Neural progenitor cell (in vitro differentiated cells): Measurements from ENCODE around the gene MYPN. TPM values are rescaled to one million over a fixed set of nuclear protein-coding genes. Genes with fewer than 3 reads are reported as not detected.
A peak's percentile ranks its signal among the peaks of the same experiment; 100 is the strongest.

ENCODE experiments used
- DNase-seq: peaks from one replicate; pipeline ENCODE4 v3.0.0-alpha.2; 2016; ENCODE audit warnings: low spot score
- H2AFZ ChIP-seq: fragments of 200-600 bp; sonication (generic); replicated peaks from 2 replicates; pipeline ENCODE4 v1.6.1; 2016; ENCODE audit warnings: antibody characterized with exemption
- H3F3A ChIP-seq: fragments of 200-600 bp; sonication (generic); 2 replicates; pipeline ENCODE4 v1.6.1; 2016; ENCODE audit warnings: antibody characterized with exemption, low read depth
- H3K27ac ChIP-seq: fragments of 200-600 bp; sonication (generic); 2 replicates; pipeline ENCODE4 v1.5.1; 2016; ENCODE audit warnings: mild to moderate bottlenecking
- H3K27me3 ChIP-seq: fragments of 200-600 bp; sonication (generic); 2 replicates; pipeline ENCODE4 v1.6.1; 2016; ENCODE audit warnings: mild to moderate bottlenecking, moderate library complexity
- H3K36me3 ChIP-seq: fragments of 200-600 bp; sonication (generic); 2 replicates; pipeline ENCODE4 v1.5.1; 2016
- H3K4me1 ChIP-seq: fragments of 200-600 bp; sonication (generic); 2 replicates; pipeline ENCODE4 v1.6.1; 2016; ENCODE audit warnings: mixed run types
- H3K4me2 ChIP-seq: fragments of 200-600 bp; sonication (generic); 2 replicates; pipeline ENCODE4 v1.6.1; 2016
- H3K4me3 ChIP-seq: fragments of 200-600 bp; sonication (generic); 2 replicates; pipeline ENCODE4 v1.5.1; 2016
- H3K79me2 ChIP-seq: fragments of 200-600 bp; sonication (generic); 2 replicates; pipeline ENCODE4 v1.6.1; 2016; ENCODE audit warnings: low read depth
- H3K9ac ChIP-seq: fragments of 200-600 bp; sonication (generic); 2 replicates; pipeline ENCODE4 v1.6.1; 2016
- H3K9me3 ChIP-seq: fragments of 200-600 bp; sonication (generic); 2 replicates; pipeline ENCODE4 v1.5.1; 2016; ENCODE audit warnings: low read depth
- H4K20me1 ChIP-seq: fragments of 200-600 bp; sonication (generic); 2 replicates; pipeline ENCODE4 v1.6.1; 2016; ENCODE audit warnings: low read depth
- H3K27ac Mint-ChIP-seq: 3 replicates; pipeline ENCODE4 v1.8.0; 2021; ENCODE audit warnings: mixed read lengths
- H3K27me3 Mint-ChIP-seq: 2 replicates; pipeline ENCODE4 v1.8.0; 2022; ENCODE audit warnings: low read depth, mild to moderate bottlenecking, inconsistent platforms, moderate library complexity, mixed read lengths; ENCODE audit not compliant: insufficient read depth
- H3K36me3 Mint-ChIP-seq: 3 replicates; pipeline ENCODE4 v1.8.0; 2021; ENCODE audit warnings: mixed read lengths
- H3K4me1 Mint-ChIP-seq: 3 replicates; pipeline ENCODE4 v1.8.0; 2021; ENCODE audit warnings: mixed read lengths
- H3K4me3 Mint-ChIP-seq: 3 replicates; pipeline ENCODE4 v1.8.0; 2021; ENCODE audit warnings: mild to moderate bottlenecking, moderate library complexity, mixed read lengths
- H3K9me3 Mint-ChIP-seq: 3 replicates; pipeline ENCODE4 v1.8.0; 2020; ENCODE audit warnings: mixed read lengths
- EZH2 ChIP-seq: fragments of 200-600 bp; sonication (generic); IDR thresholded peaks from 2 replicates; pipeline ENCODE4 v1.6.1; 2017; ENCODE audit warnings: antibody characterized with exemption, mild to moderate bottlenecking, moderate library complexity
- EZH2phosphoT487 ChIP-seq: fragments of 200-600 bp; sonication (generic); IDR thresholded peaks from 2 replicates; pipeline ENCODE4 v1.6.1; 2017; ENCODE audit warnings: antibody characterized with exemption
- total RNA-seq: library from RNA; depleted of rRNA; stranded (reverse); fragments of >200 nt; gene quantifications from 2 replicates; pipeline ENCODE4 v1.2.3, GENCODE V29; 2015; ENCODE audit warnings: low replicate concordance
- TF ChIP-seq, protein P1 (sequence below): fragments of 200-600 bp; sonication (generic); IDR thresholded peaks from 2 replicates; pipeline ENCODE4 v1.5.1; 2017; ENCODE audit warnings: antibody characterized with exemption, mild to moderate bottlenecking

The MYPN gene, protein sequence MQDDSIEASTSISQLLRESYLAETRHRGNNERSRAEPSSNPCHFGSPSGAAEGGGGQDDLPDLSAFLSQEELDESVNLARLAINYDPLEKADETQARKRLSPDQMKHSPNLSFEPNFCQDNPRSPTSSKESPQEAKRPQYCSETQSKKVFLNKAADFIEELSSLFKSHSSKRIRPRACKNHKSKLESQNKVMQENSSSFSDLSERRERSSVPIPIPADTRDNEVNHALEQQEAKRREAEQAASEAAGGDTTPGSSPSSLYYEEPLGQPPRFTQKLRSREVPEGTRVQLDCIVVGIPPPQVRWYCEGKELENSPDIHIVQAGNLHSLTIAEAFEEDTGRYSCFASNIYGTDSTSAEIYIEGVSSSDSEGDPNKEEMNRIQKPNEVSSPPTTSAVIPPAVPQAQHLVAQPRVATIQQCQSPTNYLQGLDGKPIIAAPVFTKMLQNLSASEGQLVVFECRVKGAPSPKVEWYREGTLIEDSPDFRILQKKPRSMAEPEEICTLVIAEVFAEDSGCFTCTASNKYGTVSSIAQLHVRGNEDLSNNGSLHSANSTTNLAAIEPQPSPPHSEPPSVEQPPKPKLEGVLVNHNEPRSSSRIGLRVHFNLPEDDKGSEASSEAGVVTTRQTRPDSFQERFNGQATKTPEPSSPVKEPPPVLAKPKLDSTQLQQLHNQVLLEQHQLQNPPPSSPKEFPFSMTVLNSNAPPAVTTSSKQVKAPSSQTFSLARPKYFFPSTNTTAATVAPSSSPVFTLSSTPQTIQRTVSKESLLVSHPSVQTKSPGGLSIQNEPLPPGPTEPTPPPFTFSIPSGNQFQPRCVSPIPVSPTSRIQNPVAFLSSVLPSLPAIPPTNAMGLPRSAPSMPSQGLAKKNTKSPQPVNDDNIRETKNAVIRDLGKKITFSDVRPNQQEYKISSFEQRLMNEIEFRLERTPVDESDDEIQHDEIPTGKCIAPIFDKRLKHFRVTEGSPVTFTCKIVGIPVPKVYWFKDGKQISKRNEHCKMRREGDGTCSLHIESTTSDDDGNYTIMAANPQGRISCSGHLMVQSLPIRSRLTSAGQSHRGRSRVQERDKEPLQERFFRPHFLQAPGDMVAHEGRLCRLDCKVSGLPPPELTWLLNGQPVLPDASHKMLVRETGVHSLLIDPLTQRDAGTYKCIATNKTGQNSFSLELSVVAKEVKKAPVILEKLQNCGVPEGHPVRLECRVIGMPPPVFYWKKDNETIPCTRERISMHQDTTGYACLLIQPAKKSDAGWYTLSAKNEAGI (N-terminal part only)
- total RNA-seq, result not detected in 2 replicates

DNA sequence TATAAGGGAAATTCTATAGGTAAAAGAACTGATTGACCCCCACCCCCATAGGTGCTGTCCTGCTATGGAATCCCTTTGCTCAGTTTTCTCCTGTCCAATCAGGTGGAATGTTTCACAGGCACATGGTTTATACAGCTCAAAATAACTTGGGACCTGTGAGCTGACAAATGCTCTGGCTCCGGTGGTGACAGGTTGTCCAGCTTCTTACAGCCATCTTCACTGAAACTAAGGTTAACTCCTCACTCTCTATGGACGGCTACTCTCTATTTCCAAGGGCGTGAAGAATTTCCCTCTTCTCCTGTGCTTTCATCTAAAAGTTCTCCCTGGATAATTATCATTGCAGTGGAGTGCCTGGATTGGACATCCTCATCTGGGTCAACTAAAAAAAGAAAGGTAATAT lies at the start of gene MYPN:
Gene MYPN, plus strand, starts transcription at position 158 of the 400 bp plus-strand sequence. CDS start 11,951 bp downstream, outside the sequence.
- H3F3A ChIP-seq, result no peaks in the 10 kb centered on the region
- H3K4me2 ChIP-seq, result no peak within 1 kb of the TSS
- no peaks in the 10 kb centered on the region for H3K27me3 ChIP-seq
- H3K9ac ChIP-seq, result no peak within 1 kb of the TSS
- no peak for TF ChIP-seq EZH2phosphoT487
- TF ChIP-seq, protein P1, sequence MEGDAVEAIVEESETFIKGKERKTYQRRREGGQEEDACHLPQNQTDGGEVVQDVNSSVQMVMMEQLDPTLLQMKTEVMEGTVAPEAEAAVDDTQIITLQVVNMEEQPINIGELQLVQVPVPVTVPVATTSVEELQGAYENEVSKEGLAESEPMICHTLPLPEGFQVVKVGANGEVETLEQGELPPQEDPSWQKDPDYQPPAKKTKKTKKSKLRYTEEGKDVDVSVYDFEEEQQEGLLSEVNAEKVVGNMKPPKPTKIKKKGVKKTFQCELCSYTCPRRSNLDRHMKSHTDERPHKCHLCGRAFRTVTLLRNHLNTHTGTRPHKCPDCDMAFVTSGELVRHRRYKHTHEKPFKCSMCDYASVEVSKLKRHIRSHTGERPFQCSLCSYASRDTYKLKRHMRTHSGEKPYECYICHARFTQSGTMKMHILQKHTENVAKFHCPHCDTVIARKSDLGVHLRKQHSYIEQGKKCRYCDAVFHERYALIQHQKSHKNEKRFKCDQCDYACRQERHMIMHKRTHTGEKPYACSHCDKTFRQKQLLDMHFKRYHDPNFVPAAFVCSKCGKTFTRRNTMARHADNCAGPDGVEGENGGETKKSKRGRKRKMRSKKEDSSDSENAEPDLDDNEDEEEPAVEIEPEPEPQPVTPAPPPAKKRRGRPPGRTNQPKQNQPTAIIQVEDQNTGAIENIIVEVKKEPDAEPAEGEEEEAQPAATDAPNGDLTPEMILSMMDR, result no peak
- no peak for TF ChIP-seq EZH2
- no peaks in the 10 kb centered on the region for H4K20me1 ChIP-seq
- Mint-ChIP-seq H3K27ac (no peak within 1 kb of the TSS), H3K36me3 (no peaks in the 10 kb centered on the region), H3K27me3 (no peaks in the 10 kb centered on the region), H3K4me3 (no peak within 1 kb of the TSS), H3K4me1 (no peaks in the 10 kb centered on the region), H3K9me3 (no peaks in the 10 kb centered on the region)
- no peak within 1 kb of the TSS for H3K4me3 ChIP-seq
- H3K27ac ChIP-seq, result no peak within 1 kb of the TSS
- no peaks in the 10 kb centered on the region for H3K9me3 ChIP-seq
- H3K36me3 ChIP-seq, result no peaks in the 10 kb centered on the region
- H3K4me1 ChIP-seq, result no peaks in the 10 kb centered on the region
- no peak for DNase-seq
- peak within 1 kb of the TSS; percentile 69 for H2AFZ ChIP-seq
- H3K79me2 ChIP-seq, result no peaks in the 10 kb centered on the region

DNA sequence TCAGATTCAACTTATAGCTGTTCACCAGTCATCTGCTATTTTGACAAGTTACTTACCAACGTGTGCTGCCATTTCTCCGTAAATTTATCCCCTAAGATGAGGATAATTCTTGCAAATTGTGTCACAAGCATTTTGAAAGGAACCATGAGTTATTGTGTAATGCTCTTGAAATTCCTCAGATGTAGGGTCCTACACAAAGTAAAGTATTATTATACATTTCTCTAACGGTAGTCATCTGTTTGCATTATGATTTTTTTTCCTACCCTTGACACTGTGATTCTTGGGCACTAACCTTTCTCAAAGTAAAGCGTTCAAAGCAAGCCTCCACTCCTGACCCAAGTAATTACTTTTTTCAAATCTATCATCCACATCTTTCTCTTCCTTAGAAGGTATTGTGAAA lies 42.3 kb upstream of the MYPN start:
- H3F3A ChIP-seq, result no peaks in the 10 kb centered on the region
- no peaks in the 10 kb centered on the region for H3K27me3 Mint-ChIP-seq
- H3K9ac ChIP-seq, result no peak overlapping the region
- peaks cover 8% of the 10 kb centered on the region for H3K4me1 ChIP-seq
- peaks cover 14% of the 10 kb centered on the region for H3K36me3 Mint-ChIP-seq
- no peaks in the 10 kb centered on the region for H3K9me3 Mint-ChIP-seq
- no peak overlapping the region for H2AFZ ChIP-seq
- H4K20me1 ChIP-seq, result no peaks in the 10 kb centered on the region
- H3K4me3 Mint-ChIP-seq, result no peak overlapping the region
- H3K4me3 ChIP-seq, result no peak overlapping the region
- H3K9me3 ChIP-seq, result no peaks in the 10 kb centered on the region
- H3K36me3 ChIP-seq, result no peaks in the 10 kb centered on the region
- no peak overlapping the region for H3K4me2 ChIP-seq
- no peak overlapping the region for H3K27ac ChIP-seq
- H3K27me3 ChIP-seq, result no peaks in the 10 kb centered on the region
- H3K4me1 Mint-ChIP-seq, result peaks cover 12% of the 10 kb centered on the region
- H3K79me2 ChIP-seq, result peaks cover 55% of the 10 kb centered on the region
- no peak for DNase-seq
- no peak overlapping the region for H3K27ac Mint-ChIP-seq
- no peak for TF ChIP-seq EZH2phosphoT487
- TF ChIP-seq, protein P1, result no peak
- no peak for TF ChIP-seq EZH2

DNA sequence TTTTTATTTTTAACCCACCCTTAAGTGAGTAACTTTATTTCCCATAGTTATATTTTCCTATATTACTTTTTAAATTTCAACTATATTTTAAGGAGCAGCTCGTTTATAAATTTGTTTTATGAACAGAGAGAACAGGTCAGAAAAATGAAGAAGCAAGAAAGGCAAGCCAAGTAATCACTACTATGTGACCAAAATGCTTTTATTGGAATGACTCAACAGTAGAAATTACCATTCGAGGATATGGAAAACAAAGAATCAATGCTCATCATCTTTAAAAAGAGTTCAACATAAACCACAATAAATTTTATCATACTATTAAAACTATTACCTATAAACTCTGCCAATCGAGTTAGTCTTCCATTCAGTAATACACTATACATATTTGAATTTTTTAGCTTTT lies 41.8 kb upstream of the MYPN start:
- no peak overlapping the region for H3K9ac ChIP-seq
- no peaks in the 10 kb centered on the region for H3K36me3 ChIP-seq
- peaks cover 59% of the 10 kb centered on the region for H3K79me2 ChIP-seq
- no peak for TF ChIP-seq EZH2
- TF ChIP-seq EZH2phosphoT487, result no peak
- TF ChIP-seq, protein P1, result no peak
- H3K4me2 ChIP-seq, result no peak overlapping the region
- no peaks in the 10 kb centered on the region for H3K9me3 ChIP-seq
- H3K4me3 ChIP-seq, result no peak overlapping the region
- peaks cover 13% of the 10 kb centered on the region for H3K4me1 ChIP-seq
- Mint-ChIP-seq H3K27me3 (no peaks in the 10 kb centered on the region), H3K4me1 (peaks cover 16% of the 10 kb centered on the region), H3K36me3 (peaks cover 14% of the 10 kb centered on the region), H3K4me3 (no peak overlapping the region), H3K9me3 (no peaks in the 10 kb centered on the region), H3K27ac (no peak overlapping the region)
- no peak for DNase-seq
- no peak overlapping the region for H3K27ac ChIP-seq
- no peaks in the 10 kb centered on the region for H4K20me1 ChIP-seq
- H3K27me3 ChIP-seq, result no peaks in the 10 kb centered on the region
- no peak overlapping the region for H2AFZ ChIP-seq
- H3F3A ChIP-seq, result no peaks in the 10 kb centered on the region
